ENCODE results near the gene VWA5B2.

Gene VWA5B2

GRCh38 chr3:184192889-184193288 lies 36.5 kb upstream of the VWA5B2 start:
- H3K36me3 ChIP-seq (ENCODE audit: control insufficient read depth, insufficient read depth, low read length) = peaks cover 52% of the 10 kb centered on the region
- no peak overlapping the region for H3K4me3 ChIP-seq (replicated peaks; ENCODE audit: low read depth, low read length)
- no peak for DNase-seq (ENCODE audit: extremely low read depth, insufficient read length)
- no peaks in the 10 kb centered on the region for H3K27me3 ChIP-seq (replicated peaks; ENCODE audit: control insufficient read depth, insufficient read depth, low read length)
- TF ChIP-seq CTCF (IDR thresholded peaks at IDR 0.05; ENCODE audit: insufficient read depth, low read length, poor library complexity, severe bottlenecking) = no peak

- no peak for DNase-seq (ENCODE audit: extremely low read depth, insufficient read length)
- Histone ChIP-seq H3K27me3 (replicated peaks; ENCODE audit: control insufficient read depth, insufficient read depth, low read length) (no peaks in the 10 kb centered on the region), H3K36me3 (ENCODE audit: control insufficient read depth, insufficient read depth, low read length) (peaks cover 41% of the 10 kb centered on the region), H3K4me3 (replicated peaks; ENCODE audit: low read depth, low read length) (no peak overlapping the region)
- no peak for TF ChIP-seq CTCF (IDR thresholded peaks at IDR 0.05; ENCODE audit: insufficient read depth, low read length, poor library complexity, severe bottlenecking)
Measured at GRCh38 chr3:184193991-184194539, 35.3 kb upstream of the VWA5B2 start.

- DNase-seq (ENCODE audit: extremely low read depth, insufficient read length) = no peak
- Histone ChIP-seq H3K36me3 (ENCODE audit: control insufficient read depth, insufficient read depth, low read length) (peaks cover 25% of the 10 kb centered on the region), H3K4me3 (replicated peaks; ENCODE audit: low read depth, low read length) (no peak overlapping the region), H3K27me3 (replicated peaks; ENCODE audit: control insufficient read depth, insufficient read depth, low read length) (no peaks in the 10 kb centered on the region)
- TF ChIP-seq CTCF (IDR thresholded peaks at IDR 0.05; ENCODE audit: insufficient read depth, low read length, poor library complexity, severe bottlenecking) = no peak
Measured at GRCh38 chr3:184196536-184196935, 32.8 kb upstream of the VWA5B2 start.

- H3K36me3 ChIP-seq (ENCODE audit: control insufficient read depth, insufficient read depth, low read length) = peaks cover 12% of the 10 kb centered on the region
- DNase-seq (ENCODE audit: extremely low read depth, insufficient read length) = no peak
- TF ChIP-seq CTCF (IDR thresholded peaks at IDR 0.05; ENCODE audit: insufficient read depth, low read length, poor library complexity, severe bottlenecking) = no peak
- no peak overlapping the region for H3K4me3 ChIP-seq (replicated peaks; ENCODE audit: low read depth, low read length)
- no peaks in the 10 kb centered on the region for H3K27me3 ChIP-seq (replicated peaks; ENCODE audit: control insufficient read depth, insufficient read depth, low read length)
Measured at GRCh38 chr3:184198509-184198908, 30.9 kb upstream of the VWA5B2 start.

GRCh38 chr3:184200825-184201224 lies 28.6 kb upstream of the VWA5B2 start:
- no peak overlapping the region for H3K4me3 ChIP-seq (replicated peaks; ENCODE audit: low read depth, low read length)
- TF ChIP-seq CTCF (IDR thresholded peaks at IDR 0.05; ENCODE audit: insufficient read depth, low read length, poor library complexity, severe bottlenecking) = no peak
- H3K36me3 ChIP-seq (ENCODE audit: control insufficient read depth, insufficient read depth, low read length) = peaks cover 5% of the 10 kb centered on the region
- H3K27me3 ChIP-seq (replicated peaks; ENCODE audit: control insufficient read depth, insufficient read depth, low read length) = no peaks in the 10 kb centered on the region
- no peak for DNase-seq (ENCODE audit: extremely low read depth, insufficient read length)

GRCh38 chr3:184203526-184203925 lies 25.9 kb upstream of the VWA5B2 start:
- no peaks in the 10 kb centered on the region for H3K27me3 ChIP-seq (replicated peaks; ENCODE audit: control insufficient read depth, insufficient read depth, low read length)
- no peak for TF ChIP-seq CTCF (IDR thresholded peaks at IDR 0.05; ENCODE audit: insufficient read depth, low read length, poor library complexity, severe bottlenecking)
- DNase-seq (ENCODE audit: extremely low read depth, insufficient read length) = no peak
- H3K4me3 ChIP-seq (replicated peaks; ENCODE audit: low read depth, low read length) = no peak overlapping the region
- no peaks in the 10 kb centered on the region for H3K36me3 ChIP-seq (ENCODE audit: control insufficient read depth, insufficient read depth, low read length)

Measured in GM06990 (cell line).